Activated T-cell treated with anti-CD3 and anti-CD28 coated beads, Interleukin-2, amount 50 U/mL, for 48 hours (primary cell): ENCODE measurements around the gene NCCRP1.

Experiments
- DNase-seq, 2 experiments: peaks; one replicate each; pipeline ENCODE4 v3.0.0-alpha.2; 2020

The NCCRP1 gene

DNA sequence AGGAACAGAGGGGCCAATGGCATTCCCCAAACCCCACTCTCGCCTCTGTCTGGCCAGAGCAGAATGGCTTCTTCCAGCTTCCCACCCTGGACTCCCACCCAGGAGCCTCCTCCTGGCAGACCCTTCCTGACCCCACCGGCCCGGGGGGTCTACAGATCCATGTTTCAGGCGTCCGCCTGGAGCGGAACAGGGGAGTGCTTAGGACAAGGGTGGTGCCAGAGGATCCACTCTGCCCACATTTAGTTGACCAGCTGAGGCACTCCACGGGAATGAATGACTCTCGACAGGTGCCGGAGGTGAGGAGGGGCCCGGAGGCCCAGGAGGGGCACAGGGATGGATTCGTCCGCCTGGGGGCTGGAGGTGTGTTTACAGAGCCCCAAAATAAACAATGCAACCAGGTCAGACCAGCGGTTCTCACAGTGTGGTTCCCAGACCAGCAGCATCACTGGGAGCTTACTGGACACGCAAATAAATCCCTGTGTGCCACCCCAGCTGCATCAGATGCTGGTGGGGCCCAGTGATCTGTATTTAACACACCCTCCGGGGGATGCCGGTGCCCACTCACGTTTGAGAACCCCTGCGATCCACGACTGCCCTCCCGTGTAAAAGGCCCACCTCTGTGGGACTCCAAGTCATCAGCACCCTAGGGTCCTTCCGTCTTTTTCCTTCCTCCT lies 15.1 kb upstream of the NCCRP1 start:
- no peak for DNase-seq

GRCh38 chr19:39182174-39182505 lies 14.6 kb upstream of the NCCRP1 start:
- DNase-seq, result no peak

- DNase-seq, result no peak
These were observed 13.7 kb upstream of the NCCRP1 start for GRCh38 chr19:39183104-39183503.

GRCh38 chr19:39186391-39186790 lies 10.4 kb upstream of the NCCRP1 start:
- no peak for DNase-seq

DNA sequence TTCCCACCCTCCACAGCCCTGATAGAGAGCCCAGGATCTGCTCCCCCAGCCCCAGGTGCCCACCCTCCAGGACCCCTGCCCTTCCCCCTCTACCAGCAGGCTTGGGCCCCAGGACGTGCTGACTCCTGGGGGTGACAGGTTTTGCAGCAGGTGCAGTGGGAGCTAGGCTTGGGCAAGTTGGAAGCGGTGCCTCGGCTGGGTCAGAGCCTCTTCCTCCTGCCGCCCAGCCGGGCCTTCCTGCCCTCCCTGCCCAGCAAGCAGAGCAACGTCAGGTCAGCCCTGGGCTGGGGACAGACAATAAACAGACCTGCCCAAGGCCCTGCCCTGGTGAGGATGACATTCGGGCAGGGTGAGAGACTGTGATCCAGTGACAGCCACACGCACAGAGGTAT lies 9.2 kb upstream of the NCCRP1 start:
- DNase-seq, result no peak

- DNase-seq, result no peak
These were observed 7.8 kb upstream of the NCCRP1 start for GRCh38 chr19:39188960-39189359.

DNA sequence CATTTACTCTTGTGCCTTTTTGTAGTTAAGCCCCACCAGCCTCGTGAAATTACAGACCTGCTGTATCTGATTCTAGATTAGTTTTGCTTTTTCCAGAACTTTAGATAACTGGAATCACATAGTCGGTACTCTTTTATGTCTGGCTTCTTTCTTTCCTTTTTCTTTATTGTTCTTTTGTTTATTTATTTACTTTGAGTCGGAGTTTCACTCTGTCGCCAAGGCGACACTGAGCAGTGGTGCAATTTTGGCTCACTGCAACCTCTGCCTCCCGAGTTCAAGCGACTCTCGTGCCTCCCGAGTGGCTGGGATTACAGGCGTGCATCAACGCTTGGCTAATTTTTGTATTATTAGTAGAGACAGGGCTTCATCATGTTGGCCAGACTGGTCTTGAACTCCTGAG lies 6.0 kb upstream of the NCCRP1 start:
- no peak for DNase-seq

GRCh38 chr19:39192846-39193245 lies 3.9 kb upstream of the NCCRP1 start:
- no peak for DNase-seq

DNA sequence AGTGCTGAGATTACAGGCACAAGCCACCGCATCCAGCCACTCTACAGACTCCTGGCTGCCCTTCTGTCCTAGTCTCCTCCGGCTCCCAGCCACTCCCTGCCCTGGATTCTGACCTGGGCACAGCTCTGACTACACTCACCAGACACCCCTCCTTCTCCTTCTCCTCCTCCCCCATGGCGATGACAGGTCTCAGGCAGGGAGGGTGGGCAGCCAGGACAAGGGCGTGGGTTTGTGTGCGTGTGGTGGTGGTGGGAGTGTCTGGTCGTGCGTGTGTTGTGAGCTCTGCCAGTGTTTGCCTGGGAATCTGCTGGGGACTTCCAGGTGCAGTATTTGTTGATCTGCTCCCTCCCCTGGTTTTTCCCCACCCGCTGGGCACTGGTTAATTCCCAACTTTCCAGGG lies 3.0 kb upstream of the NCCRP1 start:
- DNase-seq, result no peak

DNA sequence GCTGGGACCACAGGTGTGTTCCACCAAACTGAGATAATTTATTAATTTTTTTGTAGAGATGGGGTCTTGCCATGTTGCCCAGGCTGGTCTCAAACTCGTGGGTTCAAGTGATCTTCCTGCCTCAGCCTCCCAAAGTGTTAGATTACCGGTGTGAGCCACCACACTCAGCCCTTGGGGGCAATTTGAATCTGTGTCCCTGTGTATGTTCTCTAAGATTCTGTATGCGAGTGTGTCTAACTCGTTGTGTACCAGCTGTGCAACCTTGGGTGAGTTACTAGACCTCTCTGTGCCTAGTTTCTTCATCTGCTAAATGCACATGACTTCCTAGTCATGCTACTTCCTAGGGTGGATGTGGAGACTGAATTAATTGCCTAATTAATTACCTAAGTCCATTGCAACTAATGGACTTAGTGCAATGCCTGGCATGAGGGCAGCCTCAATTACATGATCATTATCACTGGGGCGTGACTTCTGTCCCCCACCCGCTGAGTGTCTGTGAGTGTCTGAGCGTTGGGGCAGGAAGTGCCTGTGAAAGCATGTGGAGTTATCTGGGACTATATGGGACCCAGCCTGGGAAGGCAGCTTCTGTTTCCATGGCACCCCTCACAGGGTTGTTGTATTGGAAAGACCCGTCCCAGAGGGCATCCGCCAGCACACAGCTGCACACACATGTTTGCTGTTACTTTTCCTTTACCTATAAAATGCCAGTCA lies 1.8 kb upstream of the NCCRP1 start:
- DNase-seq, result no peak

DNA sequence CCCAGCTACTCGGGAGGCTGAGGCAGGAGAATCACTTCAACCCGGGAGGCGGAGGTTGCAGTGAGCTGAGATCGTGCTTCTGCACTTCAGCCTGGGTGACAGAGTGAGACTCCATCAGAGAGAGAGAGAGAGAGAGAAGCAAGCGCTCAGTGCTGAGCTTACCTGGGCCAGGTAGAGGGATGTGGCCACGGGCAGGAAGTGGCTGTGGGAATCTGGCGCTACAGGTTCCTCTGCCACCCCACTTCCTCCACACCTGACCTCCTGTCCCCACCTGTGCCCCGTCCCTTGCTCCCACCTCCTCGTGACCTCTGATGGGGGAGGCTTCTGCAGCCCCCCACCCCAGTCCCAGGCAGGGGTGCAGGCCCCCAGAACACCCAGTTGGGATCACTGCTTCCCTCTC lies 1.0 kb upstream of the NCCRP1 start:
- DNase-seq, result no peak

- no peak for DNase-seq
These were observed 444 bp upstream of the NCCRP1 start for GRCh38 chr19:39196320-39196719.

DNA sequence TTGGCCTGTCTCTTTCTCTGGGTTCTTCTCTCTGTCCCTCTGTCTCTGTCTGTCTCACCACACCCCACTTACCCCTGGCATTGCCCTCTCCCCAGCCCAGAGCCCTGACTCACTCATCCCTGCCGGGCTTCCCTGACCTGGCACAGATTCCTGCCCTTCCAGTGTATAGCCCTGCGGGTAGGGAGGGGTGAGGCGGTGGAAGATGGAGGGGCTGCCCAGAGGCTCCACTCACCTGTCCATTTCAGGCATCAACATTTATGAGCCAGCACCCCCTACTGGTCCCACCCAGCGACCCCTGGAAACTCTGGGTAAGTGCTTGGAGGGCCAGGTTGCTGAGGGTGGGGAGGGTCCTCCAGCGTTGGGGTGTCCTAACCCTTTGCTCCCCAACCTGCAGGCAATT lies 1.0 kb downstream of the NCCRP1 start:
- no peak for DNase-seq

DNA sequence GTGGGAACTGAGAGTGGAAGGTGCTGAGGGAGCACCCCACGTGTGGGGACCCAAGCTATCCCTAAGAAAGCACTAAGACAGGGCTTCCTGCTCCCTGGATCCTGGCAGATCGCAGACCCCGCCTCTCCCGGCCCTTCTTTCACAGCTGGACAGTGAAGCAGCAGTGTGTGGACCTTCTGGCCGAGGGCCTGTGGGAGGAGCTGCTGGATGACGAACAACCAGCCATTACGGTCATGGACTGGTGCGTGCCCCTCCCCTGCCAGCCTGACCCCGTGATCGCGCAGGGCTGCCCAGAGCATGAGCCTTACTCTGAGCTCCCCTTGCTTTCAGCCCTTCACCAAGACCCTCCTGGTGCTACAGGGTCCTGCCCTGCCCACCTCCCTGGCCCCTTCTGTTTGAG lies 2.3 kb downstream of the NCCRP1 start:
- DNase-seq, result no peak

DNA sequence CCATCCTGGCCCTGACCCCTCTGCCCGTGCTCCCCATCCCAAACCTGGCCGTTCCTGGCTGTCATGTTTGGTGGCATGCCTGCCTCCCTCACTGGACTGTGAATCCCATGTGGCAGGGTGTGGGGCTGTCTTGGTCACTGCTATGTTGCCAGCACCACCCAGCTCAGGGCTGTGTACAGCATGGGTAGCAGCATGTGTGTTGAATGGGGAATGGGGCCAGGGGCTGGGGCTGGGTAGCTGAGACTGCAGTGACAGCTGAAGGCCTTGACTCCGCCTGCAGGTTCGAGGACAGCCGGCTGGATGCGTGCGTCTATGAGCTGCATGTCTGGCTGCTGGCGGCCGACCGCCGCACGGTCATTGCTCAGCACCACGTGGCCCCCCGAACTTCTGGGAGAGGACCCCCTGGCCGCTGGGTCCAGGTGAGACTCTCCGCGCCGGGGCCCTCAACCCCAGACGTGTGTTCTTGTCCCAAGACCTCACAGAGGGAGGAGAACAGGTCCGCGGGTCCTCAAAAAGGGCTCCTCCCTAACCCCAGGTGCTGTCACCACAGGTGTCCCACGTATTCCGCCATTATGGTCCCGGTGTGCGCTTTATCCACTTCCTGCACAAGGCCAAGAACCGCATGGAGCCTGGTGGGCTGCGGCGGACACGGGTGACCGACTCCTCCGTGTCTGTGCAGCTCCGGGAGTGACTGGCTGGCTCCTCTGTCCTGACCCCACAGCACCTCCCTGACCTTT lies 3.5 kb downstream of the NCCRP1 start:
- DNase-seq, result no peak

DNA sequence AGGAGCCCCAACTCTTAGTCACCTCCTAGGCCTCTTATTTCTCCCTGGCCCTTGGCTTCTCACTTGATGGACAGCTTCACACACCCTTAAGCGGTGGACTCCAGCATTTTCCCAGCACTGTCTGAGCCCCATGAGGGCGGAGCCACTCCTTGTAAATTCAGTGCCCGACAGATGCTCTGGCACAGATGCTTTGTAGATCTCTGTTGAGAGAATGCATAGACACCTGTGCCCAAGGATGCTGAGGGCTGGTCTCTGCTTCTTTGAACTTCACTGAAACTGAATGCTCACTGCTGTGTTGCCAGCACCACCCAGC lies 4.0 kb downstream of the NCCRP1 start:
- DNase-seq, result no peak

DNA sequence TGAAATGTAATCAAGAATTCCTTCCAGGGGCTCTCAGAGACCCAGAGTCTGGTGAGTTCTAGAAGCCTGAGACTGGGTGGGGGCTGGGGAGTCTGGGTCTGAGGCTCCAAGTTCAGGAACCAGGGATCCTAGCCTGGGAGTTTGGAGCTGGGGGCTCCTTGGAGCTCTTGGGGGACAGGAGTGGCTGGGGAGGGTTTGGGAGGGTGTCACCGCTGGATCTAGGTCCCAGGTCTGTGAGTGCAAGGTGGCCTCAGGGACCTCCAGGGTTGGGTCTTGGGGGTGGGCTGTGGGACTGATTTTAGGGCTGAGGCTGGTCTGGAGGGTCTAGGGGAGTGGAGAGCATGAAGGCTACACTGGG lies 6.2 kb downstream of the NCCRP1 start:
- no peak for DNase-seq

- DNase-seq, result no peak
These were observed 6.9 kb downstream of the NCCRP1 start, which contains the start of gene SYCN for GRCh38 chr19:39203372-39204341. SYCN (minus strand) TSS chr19:39204263; CDS start chr19:39204254, 9 bp downstream.

- DNase-seq, result no peak
These were observed 8.6 kb downstream of the NCCRP1 start for GRCh38 chr19:39205449-39205764.

- DNase-seq, result no peak
These were observed 9.4 kb downstream of the NCCRP1 start for GRCh38 chr19:39206122-39206521.

GRCh38 chr19:39207293-39207836 lies 10.6 kb downstream of the NCCRP1 start:
- DNase-seq, result no peak

DNA sequence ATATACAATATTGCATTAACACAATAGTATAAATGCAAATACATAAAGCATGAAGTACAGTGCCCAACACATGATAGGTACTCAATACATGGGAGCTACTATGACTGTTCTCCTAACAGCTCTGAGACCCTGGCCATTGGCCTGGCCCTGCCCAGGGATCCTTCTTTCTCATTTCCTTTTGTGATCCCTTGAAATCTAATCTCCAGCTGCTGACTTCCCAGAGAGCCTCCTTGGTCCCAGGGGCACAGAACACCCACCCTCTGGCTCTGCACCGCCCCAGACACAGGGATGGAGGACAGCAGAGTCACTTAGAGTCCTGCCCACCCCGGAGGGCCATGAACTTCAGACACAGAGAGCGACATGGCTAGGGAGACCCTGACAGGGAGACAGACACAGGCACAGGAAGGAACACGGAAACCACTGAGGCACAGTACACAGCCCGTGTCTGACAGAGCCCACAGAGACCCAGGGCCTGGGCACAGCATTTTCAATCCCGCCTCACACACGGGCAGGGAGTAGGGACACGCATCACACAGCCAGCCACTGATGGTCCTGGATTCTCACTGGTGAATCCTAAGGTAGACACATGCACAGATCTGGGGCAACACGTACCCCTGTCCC lies 11.5 kb downstream of the NCCRP1 start:
- DNase-seq, result no peak

- no peak for DNase-seq
These were observed 12.4 kb downstream of the NCCRP1 start for GRCh38 chr19:39209196-39209595.
